HG02763 (cell line): ENCODE results near the gene ANKIB1.

Experiments
- ATAC-seq: cut with Tn5 transposase; IDR thresholded peaks from one replicate; pipeline ENCODE4 v1.9.1; 2021; ENCODE audit warnings: mild to moderate bottlenecking, moderate library complexity; ENCODE audit not compliant: unreplicated experiment

The ANKIB1 gene

DNA sequence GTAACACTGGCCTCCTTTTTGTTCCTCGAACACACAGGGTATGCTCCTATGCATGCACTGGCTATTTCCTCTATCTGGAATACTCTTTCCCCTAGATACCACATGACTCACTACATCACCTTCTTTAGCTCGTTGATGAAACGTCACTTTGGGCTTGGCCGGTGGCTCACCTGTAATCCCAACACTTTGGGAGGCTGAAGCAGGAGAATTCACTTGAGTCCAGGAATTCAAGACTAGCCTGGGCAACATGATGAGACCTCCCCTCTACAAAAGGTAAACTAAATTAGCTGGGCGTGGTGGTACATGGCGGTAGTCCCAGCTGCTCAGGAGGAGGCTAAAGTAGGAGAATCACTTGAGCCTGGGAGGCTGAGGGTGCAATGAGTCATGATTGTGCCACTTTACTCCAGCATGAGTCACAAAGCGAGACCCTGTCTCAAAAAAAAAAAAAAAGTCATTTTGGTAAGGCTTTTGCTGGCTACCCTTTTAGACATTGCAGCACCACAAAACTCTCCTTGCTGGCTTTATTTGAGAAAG, 14.5 kb downstream of the ANKIB1 start:
- ATAC-seq, result no peak

DNA sequence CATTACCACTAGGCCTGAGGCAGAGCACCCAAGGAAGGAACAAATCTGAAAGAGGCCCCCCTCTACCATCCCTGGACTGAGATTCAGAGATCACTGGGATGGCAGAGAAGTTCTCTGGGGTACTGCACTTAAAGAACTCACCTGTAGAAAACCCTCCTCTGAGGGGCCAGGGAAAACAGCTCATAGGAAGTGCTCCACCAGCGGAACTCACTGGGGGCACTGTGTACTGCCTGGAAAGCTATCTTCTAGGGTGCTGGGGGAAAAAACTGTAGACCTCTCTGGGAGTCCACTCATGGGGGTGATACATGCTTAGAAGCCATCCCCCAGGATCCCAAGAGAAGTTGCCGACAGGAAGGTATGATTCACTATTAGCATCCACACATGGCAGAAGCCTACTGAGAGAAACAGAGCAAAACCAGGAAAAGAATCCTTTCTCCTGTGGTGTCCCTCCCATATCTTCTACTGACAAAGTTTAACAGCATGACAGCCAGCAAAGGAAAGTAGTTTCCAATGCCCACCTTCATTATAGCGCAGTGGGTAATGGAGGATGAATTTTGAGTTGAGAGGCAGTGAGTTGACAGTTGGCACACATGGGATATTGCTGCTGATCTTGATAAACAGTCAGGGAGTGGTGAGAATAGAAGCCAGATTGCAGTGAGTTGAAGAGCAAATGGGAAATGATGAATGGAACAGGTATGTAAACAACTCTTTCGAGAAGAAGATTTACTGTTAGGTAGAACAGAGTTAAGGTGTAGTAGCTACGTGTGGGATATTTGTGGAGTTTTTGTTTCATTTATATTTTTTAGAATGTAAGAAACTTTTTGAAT, 20.9 kb downstream of the ANKIB1 start:
- no peak for ATAC-seq

- no peak for ATAC-seq
These were observed 23.1 kb downstream of the ANKIB1 start for GRCh38 chr7:92268921-92269320.

- ATAC-seq, result no peak
These were observed 29.6 kb downstream of the ANKIB1 start for GRCh38 chr7:92275327-92275726.

DNA sequence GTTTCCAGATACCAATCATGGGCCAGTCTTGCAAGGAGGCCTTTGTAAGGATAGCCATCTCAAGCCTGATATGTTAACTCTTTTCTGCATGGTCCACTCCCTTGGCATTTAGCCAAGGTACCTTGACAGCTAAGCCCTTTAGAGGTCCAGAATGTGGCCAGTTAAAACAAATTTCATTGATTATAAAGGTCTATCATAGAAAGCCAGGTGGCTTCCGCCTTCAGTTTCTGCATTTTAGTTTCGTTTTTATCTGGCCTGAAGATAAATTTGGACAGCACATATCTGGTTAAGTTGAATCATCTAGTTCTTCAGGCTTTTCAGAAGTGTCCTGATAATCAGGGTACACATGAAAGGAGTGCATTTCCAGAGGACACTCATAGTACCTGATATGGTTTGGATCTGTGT, 30.7 kb downstream of the ANKIB1 start:
- ATAC-seq, result peak; percentile 80

GRCh38 chr7:92279396-92280031, 33.7 kb downstream of the ANKIB1 start:
- no peak for ATAC-seq

GRCh38 chr7:92281031-92281430, 35.3 kb downstream of the ANKIB1 start:
- ATAC-seq, result no peak

- ATAC-seq, result no peak
These were observed 36.5 kb downstream of the ANKIB1 start for GRCh38 chr7:92282221-92282814.

GRCh38 chr7:92282930-92283329, 37.2 kb downstream of the ANKIB1 start:
- ATAC-seq, result no peak

- ATAC-seq, result no peak
These were observed 43.5 kb downstream of the ANKIB1 start for GRCh38 chr7:92289321-92289720.

DNA sequence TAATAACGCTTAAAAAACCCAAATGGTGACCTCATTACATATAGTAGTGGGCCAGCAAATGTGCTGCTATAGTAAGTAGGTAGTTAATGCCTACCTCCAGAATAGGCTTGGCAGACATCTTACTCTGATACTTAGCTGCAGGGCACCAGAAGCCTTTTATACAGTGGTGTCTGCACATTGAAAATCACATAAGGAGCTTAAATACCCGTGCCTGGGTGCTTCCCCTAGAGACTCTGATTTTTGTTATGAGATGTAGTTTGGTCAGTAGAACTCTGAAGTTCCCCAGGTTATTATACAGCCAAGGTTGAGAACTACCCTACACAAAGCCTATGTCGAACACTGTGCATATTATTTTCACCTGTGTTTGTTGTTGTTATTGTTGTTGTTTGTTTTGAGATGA, 47.2 kb downstream of the ANKIB1 start:
- no peak for ATAC-seq

GRCh38 chr7:92293896-92294590, 48.3 kb downstream of the ANKIB1 start:
- no peak for ATAC-seq

- no peak for ATAC-seq
These were observed 49.6 kb downstream of the ANKIB1 start for GRCh38 chr7:92295391-92295790.

DNA sequence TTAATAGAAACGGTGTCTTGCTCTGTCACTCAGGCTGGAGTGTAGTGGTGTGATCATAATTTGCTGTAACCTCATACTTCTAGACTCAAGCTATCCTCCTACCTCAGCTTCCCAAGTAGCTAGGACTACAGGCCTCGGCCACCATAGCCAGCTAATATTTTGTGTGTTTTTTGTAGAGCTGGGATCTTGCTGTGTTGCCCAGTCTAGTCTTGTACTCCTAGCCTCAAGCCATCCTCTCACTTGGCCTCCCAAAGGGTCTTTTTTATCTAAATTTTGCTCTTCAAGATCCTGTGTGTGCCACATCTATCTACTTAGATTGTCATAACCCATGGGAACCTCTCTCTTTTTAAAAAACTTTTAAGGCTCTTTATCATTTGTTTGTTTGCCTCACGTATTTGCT, 50.5 kb downstream of the ANKIB1 start:
- no peak for ATAC-seq

DNA sequence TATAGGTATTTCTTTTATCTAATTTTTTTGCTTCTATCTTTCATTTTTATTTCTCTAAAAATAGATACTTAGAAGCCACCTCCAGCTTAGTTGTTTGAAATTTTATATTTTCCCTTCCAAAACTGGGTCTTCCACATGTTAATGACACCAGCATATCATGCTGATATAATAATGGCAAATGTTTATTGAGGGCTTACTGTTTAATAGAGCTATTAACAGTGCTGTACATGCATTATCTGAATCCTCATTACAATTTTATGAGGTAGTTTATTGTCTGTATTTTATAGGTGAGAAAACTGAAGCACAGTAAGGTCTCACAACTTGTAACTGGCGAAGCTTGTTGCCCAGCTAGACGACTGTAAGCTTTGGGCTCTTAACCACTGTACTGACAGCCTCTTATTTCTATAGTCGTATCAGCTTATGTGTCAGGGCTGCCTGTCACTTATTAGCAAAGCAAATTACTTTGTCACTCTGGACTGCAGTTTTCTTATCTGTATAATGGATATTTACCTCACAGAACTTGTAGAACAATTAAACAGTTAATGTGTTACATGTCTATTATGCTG, 51.2 kb downstream of the ANKIB1 start:
- ATAC-seq, result no peak

DNA sequence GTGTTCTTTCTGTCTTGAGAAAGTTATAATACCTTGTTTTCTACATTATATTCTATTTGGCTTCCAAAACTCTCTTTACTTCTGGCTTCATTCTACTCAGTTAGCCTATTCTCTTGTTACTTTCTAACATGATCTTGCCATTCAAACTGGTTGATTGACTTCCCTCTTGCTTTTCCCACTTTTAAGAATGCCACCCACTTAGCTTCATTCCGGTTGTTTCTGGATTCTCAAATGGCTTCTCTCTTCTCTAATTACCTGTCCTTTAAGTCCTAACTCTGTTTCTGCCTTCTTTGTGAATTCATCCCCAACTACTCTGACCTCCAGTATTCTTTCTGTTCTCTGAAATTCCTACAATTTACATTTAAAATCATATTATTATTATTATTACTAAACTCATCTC, 52.0 kb downstream of the ANKIB1 start:
- no peak for ATAC-seq

DNA sequence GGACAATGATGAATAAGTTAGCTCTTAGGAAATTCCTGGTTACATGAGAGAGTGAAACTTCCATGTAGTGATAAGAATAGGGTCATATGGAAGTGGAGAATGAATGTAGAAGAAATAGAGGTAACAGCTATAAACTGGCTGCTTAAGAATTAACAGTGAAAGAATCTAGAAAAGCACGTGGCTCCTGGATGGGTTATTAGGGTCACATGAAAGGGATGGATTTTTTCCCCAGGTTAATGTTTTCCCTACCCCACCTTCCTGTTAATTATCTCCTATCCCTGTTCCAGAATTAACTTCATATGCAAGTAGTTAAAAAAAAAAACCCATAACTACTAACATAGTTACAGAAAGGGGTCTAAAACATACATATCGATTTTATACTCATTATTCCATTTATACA, 58.0 kb downstream of the ANKIB1 start:
- ATAC-seq, result no peak

DNA sequence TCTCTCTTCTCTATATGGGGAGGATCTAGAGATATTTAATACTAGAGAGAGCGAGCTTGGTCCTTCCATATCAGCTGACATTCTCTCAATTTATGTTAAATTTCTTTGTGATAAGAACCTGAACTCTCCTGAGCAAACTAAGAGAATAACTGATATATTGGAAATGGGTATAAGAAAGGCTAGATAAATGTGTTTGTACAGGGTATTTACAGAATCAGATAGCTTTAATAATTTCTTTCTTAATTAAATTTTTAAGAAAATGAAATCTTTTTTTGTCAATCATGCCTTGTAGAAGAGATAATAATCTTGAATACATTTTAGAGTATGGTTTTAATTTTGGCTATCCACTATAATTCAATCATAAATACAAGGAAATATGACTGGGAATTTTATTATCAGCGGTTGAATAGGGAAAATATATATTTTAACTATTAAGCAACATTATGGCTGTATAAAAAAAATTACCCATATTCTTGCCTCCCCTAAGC, 58.7 kb downstream of the ANKIB1 start:
- no peak for ATAC-seq

GRCh38 chr7:92306153-92306552, 60.4 kb downstream of the ANKIB1 start:
- no peak for ATAC-seq

DNA sequence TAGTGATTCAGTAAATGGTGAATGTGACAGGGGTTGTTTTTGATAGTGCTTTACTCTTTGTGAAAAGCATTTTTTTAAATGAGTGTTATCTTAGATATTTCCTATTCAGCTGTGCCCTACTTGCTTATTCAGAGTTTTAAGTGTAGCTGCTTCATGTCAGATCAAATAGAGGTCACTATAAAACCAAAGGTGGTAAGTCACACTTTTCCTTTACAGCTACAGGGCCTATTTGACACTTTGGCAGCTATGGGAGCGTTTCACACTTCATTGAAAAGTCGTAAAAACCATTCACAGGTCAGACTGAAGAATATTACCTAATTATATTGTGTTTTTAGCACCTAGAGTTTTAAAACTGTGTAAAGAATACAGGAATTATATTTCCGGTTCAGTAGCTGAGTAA, 67.3 kb downstream of the ANKIB1 start:
- ATAC-seq, result no peak

DNA sequence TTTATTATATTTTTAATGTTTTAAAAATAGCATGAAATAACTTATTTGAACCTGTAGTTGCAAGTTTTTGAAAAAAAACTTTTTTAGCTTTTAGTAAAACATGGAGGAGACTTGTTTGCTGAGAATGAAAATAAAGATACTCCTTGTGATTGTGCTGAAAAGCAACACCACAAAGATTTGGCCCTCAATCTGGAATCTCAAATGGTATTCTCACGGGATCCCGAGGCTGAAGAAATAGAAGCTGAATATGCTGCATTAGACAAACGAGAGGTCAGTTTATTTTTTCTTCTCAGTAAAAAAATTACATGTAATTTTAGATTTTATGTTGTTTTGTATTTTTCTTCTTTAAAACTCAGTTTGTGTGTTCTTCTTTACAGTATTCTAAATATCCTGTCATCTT, 73.5 kb downstream of the ANKIB1 start:
- no peak for ATAC-seq
